Fibroblast of skin of right quadriceps (primary cell): Measurements from ENCODE around the gene PATE1.

Source experiments
- DNase-seq: peaks from one replicate; pipeline ENCODE4 v3.0.0-alpha.2; 2013

Gene PATE1

GRCh38 chr11:125797641-125798040 is 51.6 kb downstream of the PATE1 start:
- no peak for DNase-seq
